HG03354 (cell line): ENCODE results near the gene FASTKD3.

Source experiments
- ATAC-seq: cut with Tn5 transposase; IDR thresholded peaks from one replicate; pipeline ENCODE4 v1.9.1; 2021; ENCODE audit warnings: mild to moderate bottlenecking; ENCODE audit not compliant: unreplicated experiment, poor library complexity, severe bottlenecking

FASTKD3 gene

GRCh38 chr5:7882926-7883325 is 14.1 kb upstream of the FASTKD3 start:
- ATAC-seq: no peak

DNA sequence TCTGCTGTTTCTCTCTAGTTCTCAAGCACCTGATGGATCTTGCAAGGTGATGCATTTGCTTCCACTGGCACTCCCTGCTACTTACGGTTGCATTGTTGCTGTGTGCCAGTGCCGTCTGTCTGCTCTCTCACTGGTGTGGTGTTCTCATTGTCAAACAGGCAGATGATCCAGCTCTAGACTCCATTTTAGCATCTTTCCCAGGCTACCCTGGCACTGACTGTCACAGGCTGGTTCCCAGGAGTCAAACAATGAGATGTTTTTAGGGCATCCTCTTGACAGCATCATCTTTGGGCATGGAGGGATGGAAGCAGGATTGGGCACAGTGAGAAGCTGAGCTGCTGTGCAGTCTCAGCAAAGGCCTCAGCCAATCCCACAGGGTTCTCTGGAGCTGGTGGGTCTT is 13.0 kb upstream of the FASTKD3 start:
- ATAC-seq: no peak

DNA sequence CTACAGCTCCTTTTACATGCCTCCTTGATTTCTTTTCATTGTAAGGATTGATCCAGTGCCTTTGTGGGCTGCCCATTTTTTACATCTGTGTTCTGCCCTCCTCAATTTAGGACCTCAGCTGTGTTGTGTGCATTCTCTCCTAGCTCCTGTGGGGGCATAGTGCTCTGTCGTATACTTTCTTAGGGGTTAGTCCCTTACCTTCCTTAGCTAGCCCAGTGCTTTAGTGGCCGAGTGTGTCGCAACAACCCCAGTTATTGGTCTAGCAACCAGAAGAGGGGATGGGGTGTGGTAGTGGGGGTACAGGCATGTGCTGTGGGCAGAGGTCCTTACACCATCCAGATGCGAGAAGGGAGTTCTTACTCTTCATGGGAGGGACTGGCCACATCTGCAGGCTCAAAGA is 12.3 kb upstream of the FASTKD3 start:
- no peak for ATAC-seq

DNA sequence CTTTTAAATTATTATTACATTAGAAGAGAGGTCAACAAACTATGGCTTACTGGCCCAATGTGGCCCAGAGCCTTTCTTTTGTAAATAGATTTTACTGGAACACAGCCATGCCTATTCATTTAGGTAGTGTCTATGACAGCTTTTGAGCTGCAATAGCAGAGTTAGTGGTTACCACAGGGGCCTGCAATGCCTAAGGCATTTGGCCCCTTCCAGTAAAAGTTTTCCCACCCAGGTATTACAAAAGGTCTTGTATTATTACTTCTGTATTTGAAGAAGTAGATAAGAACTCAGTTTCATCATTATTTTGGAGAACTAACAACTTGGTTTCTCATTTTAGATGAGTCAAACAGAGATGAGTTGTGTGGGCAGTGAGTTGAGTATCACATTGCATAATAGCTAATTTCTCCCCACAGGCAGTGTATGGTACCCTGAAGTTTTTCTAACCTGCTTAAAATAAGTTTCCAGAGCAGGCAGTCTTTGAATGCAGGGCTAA is 9.6 kb upstream of the FASTKD3 start:
- peak; percentile 97 for ATAC-seq

DNA sequence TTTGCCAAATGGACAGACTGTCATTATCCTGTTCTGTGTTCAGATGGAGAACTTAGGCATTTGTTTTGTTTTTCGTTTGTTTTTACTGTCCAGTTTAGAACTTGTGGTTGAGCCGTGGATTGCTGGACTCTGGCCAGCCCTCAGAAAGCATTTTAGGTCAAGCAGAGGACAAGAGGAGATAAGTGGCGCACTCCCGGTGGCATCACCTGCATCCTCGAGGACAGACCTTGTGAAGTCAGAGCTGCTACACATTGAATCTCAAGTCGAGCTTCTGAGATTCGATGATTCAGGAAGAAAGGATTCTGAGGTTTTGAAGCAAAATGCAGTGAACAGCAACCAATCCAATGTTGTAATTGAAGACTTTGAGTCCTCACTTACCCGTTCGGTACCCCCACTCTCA is 9.0 kb upstream of the FASTKD3 start:
- ATAC-seq: no peak

DNA sequence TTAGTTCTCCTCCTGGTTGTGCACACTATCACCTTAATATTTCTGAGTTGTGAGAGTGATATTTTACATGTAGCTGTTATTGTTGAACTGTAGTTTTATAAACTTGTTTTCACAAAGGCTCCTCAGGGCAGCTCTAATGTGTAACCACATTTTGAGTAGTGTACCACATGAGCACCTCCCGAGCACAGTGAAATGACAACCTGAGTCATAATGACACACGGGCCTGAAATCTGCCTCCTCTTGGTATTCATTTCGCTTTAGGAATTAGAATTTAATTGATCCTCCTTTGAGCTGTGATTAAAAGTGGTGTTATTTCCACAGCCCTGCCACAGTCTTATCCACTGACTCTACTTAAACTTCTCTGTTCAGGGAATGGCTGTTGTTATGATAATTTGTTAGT is 8.0 kb upstream of the FASTKD3 start:
- peak; percentile 26 for ATAC-seq

GRCh38 chr5:7875151-7875550 is 6.3 kb upstream of the FASTKD3 start:
- no peak for ATAC-seq

- no peak for ATAC-seq
Measured at GRCh38 chr5:7874639-7875038, 5.8 kb upstream of the FASTKD3 start.

- ATAC-seq: no peak
Measured at GRCh38 chr5:7873216-7873615, 4.4 kb upstream of the FASTKD3 start.

DNA sequence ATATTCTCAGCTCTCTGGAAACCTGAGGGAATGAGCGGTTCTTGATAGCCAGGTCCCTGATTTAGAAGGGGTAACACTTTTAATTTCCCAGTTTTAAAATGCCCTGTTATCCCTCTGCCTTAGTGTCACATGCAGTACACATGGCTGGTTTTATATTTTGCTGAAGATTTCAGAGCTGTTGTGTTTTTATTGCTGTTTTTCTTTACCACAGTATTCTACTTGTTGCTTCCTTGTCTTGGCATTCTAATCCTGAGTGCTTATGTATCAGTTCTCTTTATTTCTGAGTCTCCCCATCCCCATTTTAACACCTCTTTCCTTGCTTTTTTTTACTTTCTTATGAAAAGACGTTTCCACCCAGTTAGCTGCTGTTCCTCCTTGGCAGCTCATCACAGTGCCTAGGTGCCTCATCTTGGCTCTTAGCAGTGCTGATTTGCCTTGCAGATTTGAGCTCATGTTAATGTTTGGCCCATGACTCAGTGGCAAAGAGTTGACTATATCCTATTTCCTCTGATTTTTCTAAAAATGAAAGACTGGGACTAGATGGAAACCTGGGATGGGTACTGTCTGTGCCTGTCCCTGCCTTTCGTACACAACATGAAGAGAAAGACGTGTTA is 3.8 kb upstream of the FASTKD3 start:
- ATAC-seq: no peak

- ATAC-seq: no peak
Measured at GRCh38 chr5:7871653-7872052, 2.8 kb upstream of the FASTKD3 start.

GRCh38 chr5:7869474-7870136 is 774 bp upstream of the FASTKD3 start:
- ATAC-seq: peak; percentile 41

- no peak for ATAC-seq
Measured at GRCh38 chr5:7868427-7868772, 431 bp downstream of the FASTKD3 start.

- no peak for ATAC-seq
Measured at GRCh38 chr5:7867260-7867659, 1.6 kb downstream of the FASTKD3 start.

DNA sequence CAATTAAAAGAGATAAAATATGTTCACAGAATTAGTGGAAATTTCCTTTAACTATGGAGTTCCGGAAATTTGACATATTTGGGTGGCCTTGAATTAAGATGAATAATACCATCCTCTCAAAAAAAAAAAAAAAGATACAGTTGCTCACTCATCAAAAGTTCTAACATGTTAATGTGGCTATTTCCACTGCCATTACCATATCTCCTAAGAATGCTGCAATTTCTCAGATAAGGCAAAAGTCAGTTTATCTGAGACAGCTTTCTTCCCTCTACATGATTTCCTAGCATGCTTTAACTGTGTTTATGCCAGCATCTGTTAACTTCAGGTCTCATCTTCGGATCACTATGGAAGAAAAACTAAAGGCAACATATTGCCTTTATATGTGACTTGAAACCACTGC is 2.6 kb downstream of the FASTKD3 start:
- no peak for ATAC-seq

GRCh38 chr5:7857926-7858632 is 10.8 kb downstream of the FASTKD3 start:
- peak; percentile 45 for ATAC-seq

GRCh38 chr5:7857361-7857760 is 11.5 kb downstream of the FASTKD3 start:
- no peak for ATAC-seq

DNA sequence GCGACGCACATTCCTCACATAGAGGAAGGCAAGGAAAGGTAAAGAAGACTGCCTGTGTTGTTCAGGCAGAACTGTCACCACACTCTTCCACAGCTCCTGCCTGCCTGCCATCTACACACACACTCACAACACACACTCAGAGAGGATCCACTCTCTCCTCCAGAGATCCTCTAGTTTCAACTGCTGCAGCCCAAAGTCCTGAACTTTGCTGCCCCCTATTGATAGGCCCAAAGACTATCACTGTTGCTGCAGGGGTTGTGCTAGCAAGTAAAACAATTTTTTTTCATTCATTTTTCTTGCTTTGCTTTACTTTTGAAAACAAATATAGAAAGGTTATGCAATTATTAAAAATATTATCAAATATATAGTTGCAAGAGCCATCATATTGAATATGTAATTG is 12.0 kb downstream of the FASTKD3 start:
- ATAC-seq: no peak

GRCh38 chr5:7855611-7856010 is 13.2 kb downstream of the FASTKD3 start:
- no peak for ATAC-seq

- no peak for ATAC-seq
Measured at GRCh38 chr5:7852988-7853387, 15.8 kb downstream of the FASTKD3 start.

- ATAC-seq: no peak
Measured at GRCh38 chr5:7852542-7852941, 16.3 kb downstream of the FASTKD3 start.
